CD14-positive monocyte (primary cell): ENCODE results near the gene KLK14. TPM values are rescaled to one million over a fixed set of nuclear protein-coding genes. Genes with fewer than 3 reads are reported as not detected.

Experiments
- DNase-seq, 3 donors: peaks; one replicate each; pipeline ENCODE4 v3.0.0-alpha.2; 2011 to 2022
- H2AFZ ChIP-seq: 2 replicates; pipeline ENCODE4 v1.6.0; 2012; ENCODE audit warnings: mild to moderate bottlenecking, low read depth, low read length, inconsistent platforms; ENCODE audit not compliant: insufficient read depth, poor library complexity, severe bottlenecking
- H3K27ac ChIP-seq, 2 donors: 1 replicate in 1 of 2; 2 replicates in 1 of 2; pipeline ENCODE4 v1.5.1; 2012 to 2013; ENCODE audit warnings: low read length in 2 of 2, control low read depth in 1 of 2, inconsistent platforms in 1 of 2, low read depth in 1 of 2, mild to moderate bottlenecking in 1 of 2
- H3K27me3 ChIP-seq, 2 donors: one replicate each; pipeline versions ENCODE4 v1.6.0 to v1.6.1; 2011 to 2013; ENCODE audit warnings: low read length in 2 of 2; ENCODE audit not compliant: control insufficient read depth in 2 of 2, insufficient read depth in 2 of 2
- H3K36me3 ChIP-seq, 2 donors: replicated peaks in 1 of 2; 1 replicate in 1 of 2; 2 replicates in 1 of 2; pipeline versions ENCODE4 v1.5.1 to v1.6.1; 2012 to 2013; ENCODE audit warnings: low read length in 2 of 2, control low read depth in 1 of 2, inconsistent platforms in 1 of 2, mild to moderate bottlenecking in 1 of 2; ENCODE audit not compliant: insufficient read depth in 2 of 2, control insufficient read depth in 1 of 2
- H3K4me1 ChIP-seq, 2 donors: 1 replicate in 1 of 2; 2 replicates in 1 of 2; pipeline versions ENCODE4 v1.5.1 to v1.6.1; 2012 to 2013; ENCODE audit warnings: low read length in 2 of 2, control low read depth in 1 of 2, inconsistent platforms in 1 of 2, mild to moderate bottlenecking in 1 of 2, moderate library complexity in 1 of 2; ENCODE audit not compliant: insufficient read depth in 2 of 2, control insufficient read depth in 1 of 2
- H3K4me2 ChIP-seq: replicated peaks from 2 replicates; pipeline ENCODE3; 2012; ENCODE audit warnings: low read length, moderate library complexity, mild to moderate bottlenecking; ENCODE audit not compliant: poor library complexity, severe bottlenecking; ENCODE audit errors: extremely low read depth
- H3K4me3 ChIP-seq, 3 experiments: fragments of 200-600 bp in 1 of 3; sonication (generic) in 1 of 3; replicated peaks in 1 of 3; 1 replicate in 2 of 3; 2 replicates in 1 of 3; pipeline ENCODE4 v1.5.1; 2011 to 2013; ENCODE audit warnings: low read length in 3 of 3, mild to moderate bottlenecking in 3 of 3, control low read depth in 2 of 3, low read depth in 2 of 3, inconsistent platforms in 1 of 3, moderate library complexity in 1 of 3
- H3K79me2 ChIP-seq: 2 replicates; pipeline ENCODE4 v1.6.0; 2012; ENCODE audit warnings: mild to moderate bottlenecking, control low read depth, inconsistent platforms, low read length, moderate library complexity; ENCODE audit not compliant: insufficient read depth
- H3K9ac ChIP-seq: 2 replicates; pipeline ENCODE4 v1.6.0; 2017; ENCODE audit warnings: low read length, mild to moderate bottlenecking; ENCODE audit not compliant: insufficient read depth, poor library complexity, severe bottlenecking
- H3K9me3 ChIP-seq, 2 donors: replicated peaks in 1 of 2; 1 replicate in 1 of 2; 2 replicates in 1 of 2; pipeline versions ENCODE4 v1.5.1 to v1.6.1; 2012 to 2013; ENCODE audit warnings: low read length in 2 of 2, control low read depth in 1 of 2; ENCODE audit not compliant: control insufficient read depth in 1 of 2, insufficient read depth in 1 of 2
- H4K20me1 ChIP-seq: 2 replicates; pipeline ENCODE4 v1.6.0; 2012; ENCODE audit warnings: mild to moderate bottlenecking, low read length, control low read depth, moderate library complexity; ENCODE audit not compliant: insufficient read depth
- H3K27ac Mint-ChIP-seq, 7 donors: one replicate each; pipeline ENCODE4 v1.8.0; 2020; ENCODE audit warnings: mild to moderate bottlenecking in 7 of 7, mixed read lengths in 7 of 7, moderate library complexity in 6 of 7, inconsistent platforms in 2 of 7
- H3K27me3 Mint-ChIP-seq, 3 donors: one replicate each; pipeline ENCODE4 v1.8.0; 2021 to 2022; ENCODE audit warnings: low read depth in 3 of 3, mild to moderate bottlenecking in 3 of 3, mixed read lengths in 3 of 3, moderate library complexity in 3 of 3, inconsistent platforms in 1 of 3
- H3K36me3 Mint-ChIP-seq, 2 donors: one replicate each; pipeline ENCODE4 v1.8.0; 2020; ENCODE audit warnings: mixed read lengths in 2 of 2, inconsistent platforms in 1 of 2, mild to moderate bottlenecking in 1 of 2
- H3K4me1 Mint-ChIP-seq: one replicate; pipeline ENCODE4 v1.8.0; 2020; ENCODE audit warnings: mild to moderate bottlenecking, mixed read lengths
- H3K4me3 Mint-ChIP-seq, 2 donors: one replicate each; pipeline ENCODE4 v1.8.0; 2020; ENCODE audit warnings: mild to moderate bottlenecking in 2 of 2, mixed read lengths in 2 of 2, moderate library complexity in 1 of 2
- H3K9me3 Mint-ChIP-seq, 7 donors: one replicate each; pipeline ENCODE4 v1.8.0; 2020 to 2022; ENCODE audit warnings: mixed read lengths in 7 of 7, mild to moderate bottlenecking in 6 of 7, moderate library complexity in 6 of 7, inconsistent platforms in 2 of 7
- WGBS: methylation state at CpG from one replicate; pipeline ENCODE4 v1.1.5; 2013; ENCODE audit warnings: missing lambda C conversion rate; ENCODE audit not compliant: insufficient coverage; 5-methylcytosine and 5-hydroxymethylcytosine counted together
- intact Hi-C, 2 donors: fragments of 100-400 bp; cut with micrococcal nuclease; formaldehyde crosslinking; loops; one replicate each; pipeline versions ENCODE4 v1.15.0 to v1.15.1; 2023
- polyA plus RNA-seq, 3 donors: library from polyadenylated mRNA; depleted of rRNA in 1 of 3; unstranded in 2 of 3; stranded (reverse) in 1 of 3; fragments of 300-500 nt in 2 of 3; fragments of >200 nt in 1 of 3; fragmentation: Illumina TruSeq in 2 of 3; gene quantifications; 1 replicate in 2 of 3; 2 replicates in 1 of 3; pipeline ENCODE4 v1.2.3, GENCODE V29; 2012 to 2021
- TF ChIP-seq, protein P1 (sequence below): fragments of 200-600 bp; IDR thresholded peaks from one replicate; pipeline ENCODE4 v1.8.0; 2022; ENCODE audit warnings: antibody characterized with exemption, mild to moderate bottlenecking

The KLK14 gene
- polyA plus RNA-seq, 3 donors: 0.29 TPM; not detected in 2

DNA sequence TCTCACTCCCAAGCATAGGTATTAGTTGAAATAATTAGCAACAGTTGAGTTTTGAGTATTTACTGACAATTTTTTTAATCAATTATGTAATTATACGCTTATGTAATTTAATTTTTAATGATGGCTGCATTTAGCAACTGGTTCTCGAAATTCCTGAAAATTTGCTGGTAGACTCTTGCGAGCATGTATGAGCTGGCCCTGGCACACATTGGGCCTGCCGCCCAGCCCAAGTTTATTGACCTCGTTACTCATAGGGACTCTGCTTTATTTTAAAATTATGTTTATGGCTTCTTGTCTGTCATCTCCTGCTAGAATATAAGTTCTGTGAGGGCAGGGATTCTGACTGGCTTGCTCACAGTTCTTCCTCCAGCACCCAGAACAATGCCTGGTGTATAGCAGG lies 6.7 kb downstream of the KLK14 start:
- Histone ChIP-seq H3K79me2 (no peaks in the 10 kb centered on the region), H4K20me1 (no peaks in the 10 kb centered on the region), H3K27ac (no peak overlapping the region), H2AFZ (no peak overlapping the region), H3K27me3 (no peaks in the 10 kb centered on the region), H3K4me2 (no peak overlapping the region), H3K9me3 (peaks cover 0 to 12% of the 10 kb centered on the region in 2 donors), H3K4me1 (no peaks in the 10 kb centered on the region), H3K9ac (no peak overlapping the region), H3K4me3 (no peak overlapping the region), H3K36me3 (no peaks in the 10 kb centered on the region)
- H3K9me3 Mint-ChIP-seq: peaks cover 0 to 16% (median 10%) of the 10 kb centered on the region in 7 donors
- intact Hi-C loops: no loop called here
- H3K36me3 Mint-ChIP-seq: no peaks in the 10 kb centered on the region
- 100% methylated on average over 2 of the region's 5 CpGs for WGBS
- H3K27ac Mint-ChIP-seq: no peak overlapping the region
- DNase-seq: no peak
- no peaks in the 10 kb centered on the region for H3K4me1 Mint-ChIP-seq
- peaks cover 1 to 19% (median 9%) of the 10 kb centered on the region in 3 donors for H3K27me3 Mint-ChIP-seq
- H3K4me3 Mint-ChIP-seq: no peak overlapping the region
- TF ChIP-seq, protein P1, sequence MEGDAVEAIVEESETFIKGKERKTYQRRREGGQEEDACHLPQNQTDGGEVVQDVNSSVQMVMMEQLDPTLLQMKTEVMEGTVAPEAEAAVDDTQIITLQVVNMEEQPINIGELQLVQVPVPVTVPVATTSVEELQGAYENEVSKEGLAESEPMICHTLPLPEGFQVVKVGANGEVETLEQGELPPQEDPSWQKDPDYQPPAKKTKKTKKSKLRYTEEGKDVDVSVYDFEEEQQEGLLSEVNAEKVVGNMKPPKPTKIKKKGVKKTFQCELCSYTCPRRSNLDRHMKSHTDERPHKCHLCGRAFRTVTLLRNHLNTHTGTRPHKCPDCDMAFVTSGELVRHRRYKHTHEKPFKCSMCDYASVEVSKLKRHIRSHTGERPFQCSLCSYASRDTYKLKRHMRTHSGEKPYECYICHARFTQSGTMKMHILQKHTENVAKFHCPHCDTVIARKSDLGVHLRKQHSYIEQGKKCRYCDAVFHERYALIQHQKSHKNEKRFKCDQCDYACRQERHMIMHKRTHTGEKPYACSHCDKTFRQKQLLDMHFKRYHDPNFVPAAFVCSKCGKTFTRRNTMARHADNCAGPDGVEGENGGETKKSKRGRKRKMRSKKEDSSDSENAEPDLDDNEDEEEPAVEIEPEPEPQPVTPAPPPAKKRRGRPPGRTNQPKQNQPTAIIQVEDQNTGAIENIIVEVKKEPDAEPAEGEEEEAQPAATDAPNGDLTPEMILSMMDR: no peak

DNA sequence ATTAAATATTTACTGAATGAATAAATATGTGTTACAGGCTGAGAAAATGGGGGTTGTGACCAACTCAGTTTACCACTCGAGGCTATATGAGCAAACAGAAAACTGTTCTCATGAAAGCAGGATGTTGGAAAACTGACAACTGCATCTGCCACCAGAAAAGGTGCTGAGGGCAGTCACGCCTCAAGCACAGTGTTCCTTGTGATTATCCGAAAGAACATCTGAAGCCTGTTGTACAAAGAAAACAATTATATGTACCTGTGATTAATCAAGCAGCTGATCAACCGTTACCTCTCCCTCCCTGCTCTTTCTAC lies 11.6 kb downstream of the KLK14 start:
- peaks cover 11 to 25% (median 20%) of the 10 kb centered on the region in 3 donors for H3K27me3 Mint-ChIP-seq
- no peaks in the 10 kb centered on the region for H3K36me3 Mint-ChIP-seq
- H3K4me1 Mint-ChIP-seq: no peaks in the 10 kb centered on the region
- H3K4me2 ChIP-seq: no peak overlapping the region
- no peak overlapping the region for H3K27ac Mint-ChIP-seq
- H3K27ac ChIP-seq: no peak overlapping the region
- no peak overlapping the region for H2AFZ ChIP-seq
- DNase-seq: no peak
- no peaks in the 10 kb centered on the region for H4K20me1 ChIP-seq
- H3K27me3 ChIP-seq: peaks cover 7 to 9% of the 10 kb centered on the region in 2 donors
- H3K4me1 ChIP-seq: no peaks in the 10 kb centered on the region
- WGBS: no CpG with 5 or more reads among the region's 4 CpGs
- peaks cover 0 to 17% (median 10%) of the 10 kb centered on the region in 7 donors for H3K9me3 Mint-ChIP-seq
- intact Hi-C loops: no loop called here
- no peak overlapping the region for H3K4me3 Mint-ChIP-seq
- no peaks in the 10 kb centered on the region for H3K79me2 ChIP-seq
- TF ChIP-seq, protein P1: no peak
- no peak overlapping the region for H3K4me3 ChIP-seq
- no peaks in the 10 kb centered on the region for H3K36me3 ChIP-seq
- H3K9ac ChIP-seq: no peak overlapping the region
- peaks cover 0 to 12% of the 10 kb centered on the region in 2 donors for H3K9me3 ChIP-seq
